OCI-LY7 (cell line): Measurements from ENCODE around the gene SNAP47.

ENCODE experiments used
- EZH2phosphoT487 ChIP-seq: fragments of 200-600 bp; sonication (generic); IDR thresholded peaks from 2 replicates; pipeline ENCODE4 v1.6.1; 2018; ENCODE audit warnings: low read depth, borderline replicate concordance, mild to moderate bottlenecking, mixed run types, antibody characterized with exemption, low read length, moderate library complexity, mixed read lengths
- TF ChIP-seq, protein P1 (sequence below): fragments of 200-600 bp; sonication (generic); conservative IDR thresholded peaks from 2 replicates; pipeline ENCODE4 v1.5.1; 2014; ENCODE audit warnings: mild to moderate bottlenecking, antibody characterized with exemption, low read length, moderate library complexity, mixed read lengths

DNA sequence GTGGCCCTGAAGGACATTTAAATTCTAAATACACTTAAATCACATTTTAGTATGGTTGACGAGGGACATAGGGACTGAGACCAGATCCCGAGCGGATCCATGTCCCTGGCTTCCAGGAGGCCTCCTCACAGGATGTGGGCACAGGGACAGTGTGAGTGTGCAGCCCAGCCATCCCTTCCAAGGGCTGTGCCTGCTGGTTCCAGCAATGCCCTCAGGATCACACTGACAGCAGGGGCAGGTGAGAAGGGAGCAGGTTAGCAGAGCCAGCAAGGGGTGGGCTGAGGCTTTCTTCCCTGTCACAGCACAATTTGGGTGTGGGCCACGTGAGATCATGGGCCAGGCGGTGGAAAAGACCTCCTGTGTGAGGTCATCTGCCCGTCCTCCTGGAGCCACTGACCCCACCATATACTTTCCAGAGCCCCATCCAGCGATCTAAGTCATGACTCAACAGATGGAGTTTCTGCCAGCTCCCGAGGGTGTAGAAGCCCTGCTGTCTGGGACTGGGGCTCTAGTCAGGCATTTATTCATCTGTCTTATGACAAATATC, 43.2 kb downstream of the SNAP47 start:
- TF ChIP-seq, protein P1, sequence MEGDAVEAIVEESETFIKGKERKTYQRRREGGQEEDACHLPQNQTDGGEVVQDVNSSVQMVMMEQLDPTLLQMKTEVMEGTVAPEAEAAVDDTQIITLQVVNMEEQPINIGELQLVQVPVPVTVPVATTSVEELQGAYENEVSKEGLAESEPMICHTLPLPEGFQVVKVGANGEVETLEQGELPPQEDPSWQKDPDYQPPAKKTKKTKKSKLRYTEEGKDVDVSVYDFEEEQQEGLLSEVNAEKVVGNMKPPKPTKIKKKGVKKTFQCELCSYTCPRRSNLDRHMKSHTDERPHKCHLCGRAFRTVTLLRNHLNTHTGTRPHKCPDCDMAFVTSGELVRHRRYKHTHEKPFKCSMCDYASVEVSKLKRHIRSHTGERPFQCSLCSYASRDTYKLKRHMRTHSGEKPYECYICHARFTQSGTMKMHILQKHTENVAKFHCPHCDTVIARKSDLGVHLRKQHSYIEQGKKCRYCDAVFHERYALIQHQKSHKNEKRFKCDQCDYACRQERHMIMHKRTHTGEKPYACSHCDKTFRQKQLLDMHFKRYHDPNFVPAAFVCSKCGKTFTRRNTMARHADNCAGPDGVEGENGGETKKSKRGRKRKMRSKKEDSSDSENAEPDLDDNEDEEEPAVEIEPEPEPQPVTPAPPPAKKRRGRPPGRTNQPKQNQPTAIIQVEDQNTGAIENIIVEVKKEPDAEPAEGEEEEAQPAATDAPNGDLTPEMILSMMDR = no peak
- TF ChIP-seq EZH2phosphoT487 = no peak
